GM23338 (cell line): ENCODE results near the gene CATSPERZ. TPM values are rescaled to one million over a fixed set of nuclear protein-coding genes. Genes with fewer than 3 reads are reported as not detected.

ENCODE experiments used
- ATAC-seq: fragments of 200-7000 bp; cut with Tn5 transposase; 3 replicates; pipeline ENCODE4 v1.9.1; 2020
- DNase-seq: peaks from one replicate; pipeline ENCODE4 v3.0.0-alpha.2; 2015; ENCODE audit warnings: low spot score
- H2AFZ ChIP-seq: fragments of 200-600 bp; sonication (generic); 2 replicates; pipeline ENCODE4 v1.8.0; 2016; ENCODE audit warnings: antibody characterized with exemption, mild to moderate bottlenecking, moderate library complexity
- H3F3A ChIP-seq: fragments of 200-600 bp; sonication (generic); replicated peaks from 2 replicates; pipeline ENCODE4 v1.8.0; 2017; ENCODE audit warnings: antibody characterized with exemption, mixed run types, low read depth
- H3K27ac ChIP-seq: fragments of 200-600 bp; sonication (generic); 2 replicates; pipeline ENCODE4 v1.6.1; 2016; ENCODE audit warnings: low read depth
- H3K27me3 ChIP-seq: fragments of 200-600 bp; sonication (generic); 2 replicates; pipeline ENCODE4 v1.8.0; 2016; ENCODE audit warnings: mild to moderate bottlenecking, mixed run types, moderate library complexity; ENCODE audit not compliant: insufficient read depth
- H3K36me3 ChIP-seq: fragments of 200-600 bp; sonication (generic); 2 replicates; pipeline ENCODE4 v1.8.0; 2016; ENCODE audit warnings: mild to moderate bottlenecking; ENCODE audit not compliant: insufficient read depth
- H3K4me1 ChIP-seq: fragments of 200-600 bp; sonication (generic); 2 replicates; pipeline ENCODE4 v1.8.0; 2016; ENCODE audit warnings: mild to moderate bottlenecking, moderate library complexity; ENCODE audit not compliant: insufficient read depth
- H3K4me2 ChIP-seq: fragments of 200-600 bp; sonication (generic); 2 replicates; pipeline ENCODE4 v1.7.1; 2017; ENCODE audit warnings: mixed run types
- H3K4me3 ChIP-seq: fragments of 200-600 bp; sonication (generic); 2 replicates; pipeline ENCODE4 v1.6.1; 2016; ENCODE audit warnings: mixed run types
- H3K79me2 ChIP-seq: fragments of 200-600 bp; sonication (generic); replicated peaks from 2 replicates; pipeline ENCODE4 v1.8.0; 2017; ENCODE audit warnings: mild to moderate bottlenecking; ENCODE audit not compliant: insufficient read depth
- H3K9me2 ChIP-seq: fragments of 200-600 bp; sonication (generic); 2 replicates; pipeline ENCODE4 v1.8.0; 2017; ENCODE audit not compliant: insufficient read depth
- H4K20me1 ChIP-seq: fragments of 200-600 bp; sonication (generic); replicated peaks from 2 replicates; pipeline ENCODE4 v1.8.0; 2017; ENCODE audit warnings: mild to moderate bottlenecking; ENCODE audit not compliant: insufficient read depth
- H3K27ac Mint-ChIP-seq: 2 replicates; pipeline ENCODE4 v1.8.0; 2020; ENCODE audit warnings: inconsistent platforms, mild to moderate bottlenecking, moderate library complexity, mixed read lengths
- H3K27me3 Mint-ChIP-seq: 3 replicates; pipeline ENCODE4 v1.8.0; 2022; ENCODE audit warnings: low read depth, mild to moderate bottlenecking, moderate library complexity, mixed read lengths, inconsistent platforms; ENCODE audit not compliant: insufficient read depth, poor library complexity
- H3K36me3 Mint-ChIP-seq: 3 replicates; pipeline ENCODE4 v1.8.0; 2021; ENCODE audit warnings: low read depth, mild to moderate bottlenecking, inconsistent platforms, moderate library complexity, mixed read lengths
- H3K4me1 Mint-ChIP-seq: 3 replicates; pipeline ENCODE4 v1.8.0; 2020; ENCODE audit warnings: mild to moderate bottlenecking, inconsistent platforms, mixed read lengths
- H3K4me3 Mint-ChIP-seq: 3 replicates; pipeline ENCODE4 v1.8.0; 2021; ENCODE audit warnings: moderate library complexity, mild to moderate bottlenecking, inconsistent platforms, mixed read lengths
- H3K9me3 Mint-ChIP-seq: 3 replicates; pipeline ENCODE4 v1.8.0; 2020; ENCODE audit warnings: moderate library complexity, mild to moderate bottlenecking, inconsistent platforms, mixed read lengths
- CREB1 ChIP-seq: fragments of 250-450 bp; sonication (Bioruptor Pico); IDR thresholded peaks from 2 replicates; pipeline ENCODE4 v1.5.0; 2020; ENCODE audit warnings: low read depth, mild to moderate bottlenecking, moderate library complexity
- EZH2 ChIP-seq: fragments of 200-600 bp; sonication (generic); IDR thresholded peaks from one replicate; pipeline ENCODE4 v1.8.0; 2017; ENCODE audit warnings: antibody characterized with exemption, mild to moderate bottlenecking, low read depth; ENCODE audit not compliant: unreplicated experiment
- JUNB ChIP-seq: IDR thresholded peaks from one replicate; pipeline ENCODE4 v1.6.1; 2016; ENCODE audit warnings: antibody characterized with exemption; ENCODE audit not compliant: unreplicated experiment
- NANOG ChIP-seq: IDR thresholded peaks from 2 replicates; pipeline ENCODE4 v1.6.1; 2016; ENCODE audit warnings: antibody characterized with exemption, borderline replicate concordance
- POLR2AphosphoS5 ChIP-seq: IDR thresholded peaks from 2 replicates; pipeline ENCODE4 v1.6.1; 2016; ENCODE audit warnings: antibody characterized with exemption, low read depth
- STAT1 ChIP-seq: IDR thresholded peaks from one replicate; pipeline ENCODE4 v1.6.1; 2016; ENCODE audit warnings: antibody characterized with exemption; ENCODE audit not compliant: unreplicated experiment
- ZNF114 ChIP-seq: fragments of 250-450 bp; sonication (Bioruptor Pico); IDR thresholded peaks from 2 replicates; pipeline ENCODE4 v1.5.0; 2020; ENCODE audit warnings: mild to moderate bottlenecking, moderate library complexity
- polyA plus RNA-seq: library from polyadenylated mRNA; unstranded; fragments of >200 nt; fragmentation: Nextera tagmentation; extraction: Ambion mirVana; gene quantifications from 2 replicates; pipeline ENCODE4 v1.2.1, GENCODE V29; 2016
- total RNA-seq: library from RNA; depleted of rRNA; stranded (reverse); fragments of >200 nt; shearing (Covaris generic); gene quantifications from 2 replicates; pipeline ENCODE4 v1.2.3, GENCODE V29; 2014
- TF ChIP-seq, protein P1 (sequence below): fragments of 250-450 bp; sonication (Bioruptor Pico); IDR thresholded peaks from 2 replicates; pipeline ENCODE4 v1.5.0; 2020; ENCODE audit warnings: mild to moderate bottlenecking, moderate library complexity
- TF ChIP-seq, protein P2 (sequence below): IDR thresholded peaks from one replicate; pipeline ENCODE4 v1.6.1; 2018; ENCODE audit warnings: antibody characterized with exemption; ENCODE audit not compliant: unreplicated experiment
- TF ChIP-seq, protein P3 (sequence below): IDR thresholded peaks from 2 replicates; pipeline ENCODE4 v1.6.1; 2016; ENCODE audit warnings: antibody characterized with exemption
- TF ChIP-seq, protein P4 (sequence below), 2 experiments: fragments of 200-600 bp in 1 of 2; sonication (generic) in 1 of 2; conservative IDR thresholded peaks; 2 replicates each; pipeline versions ENCODE4 v1.5.1 to v1.6.1; 2016 to 2017; ENCODE audit warnings: antibody characterized with exemption in 2 of 2, low read depth in 2 of 2, mild to moderate bottlenecking in 2 of 2, moderate library complexity in 1 of 2

The CATSPERZ gene
- total and polyA plus RNA-seq, 2 experiments from 2014 or later: 0.99 TPM; not detected in 1

DNA sequence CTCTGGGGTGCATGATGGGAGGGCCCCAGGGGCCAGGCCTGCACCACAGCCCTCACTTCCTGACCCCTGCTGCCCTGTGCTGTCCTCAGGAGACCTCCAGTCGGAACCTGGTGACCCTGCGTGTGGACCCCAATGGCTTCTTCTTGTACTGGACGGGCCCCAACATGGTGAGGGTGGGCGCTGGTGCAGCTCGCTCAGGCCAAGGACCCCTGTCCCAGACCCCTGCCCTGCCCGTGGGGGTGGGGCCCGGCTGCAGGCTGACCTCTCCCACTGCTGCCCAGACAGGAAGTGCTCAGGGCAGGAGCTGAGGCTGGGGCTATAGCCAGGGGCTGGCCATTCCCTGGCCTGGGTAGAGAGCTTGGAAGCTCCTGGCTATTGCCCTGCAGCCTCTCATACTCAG, 45.8 kb upstream of the CATSPERZ start (continued):
- TF ChIP-seq, protein P1, sequence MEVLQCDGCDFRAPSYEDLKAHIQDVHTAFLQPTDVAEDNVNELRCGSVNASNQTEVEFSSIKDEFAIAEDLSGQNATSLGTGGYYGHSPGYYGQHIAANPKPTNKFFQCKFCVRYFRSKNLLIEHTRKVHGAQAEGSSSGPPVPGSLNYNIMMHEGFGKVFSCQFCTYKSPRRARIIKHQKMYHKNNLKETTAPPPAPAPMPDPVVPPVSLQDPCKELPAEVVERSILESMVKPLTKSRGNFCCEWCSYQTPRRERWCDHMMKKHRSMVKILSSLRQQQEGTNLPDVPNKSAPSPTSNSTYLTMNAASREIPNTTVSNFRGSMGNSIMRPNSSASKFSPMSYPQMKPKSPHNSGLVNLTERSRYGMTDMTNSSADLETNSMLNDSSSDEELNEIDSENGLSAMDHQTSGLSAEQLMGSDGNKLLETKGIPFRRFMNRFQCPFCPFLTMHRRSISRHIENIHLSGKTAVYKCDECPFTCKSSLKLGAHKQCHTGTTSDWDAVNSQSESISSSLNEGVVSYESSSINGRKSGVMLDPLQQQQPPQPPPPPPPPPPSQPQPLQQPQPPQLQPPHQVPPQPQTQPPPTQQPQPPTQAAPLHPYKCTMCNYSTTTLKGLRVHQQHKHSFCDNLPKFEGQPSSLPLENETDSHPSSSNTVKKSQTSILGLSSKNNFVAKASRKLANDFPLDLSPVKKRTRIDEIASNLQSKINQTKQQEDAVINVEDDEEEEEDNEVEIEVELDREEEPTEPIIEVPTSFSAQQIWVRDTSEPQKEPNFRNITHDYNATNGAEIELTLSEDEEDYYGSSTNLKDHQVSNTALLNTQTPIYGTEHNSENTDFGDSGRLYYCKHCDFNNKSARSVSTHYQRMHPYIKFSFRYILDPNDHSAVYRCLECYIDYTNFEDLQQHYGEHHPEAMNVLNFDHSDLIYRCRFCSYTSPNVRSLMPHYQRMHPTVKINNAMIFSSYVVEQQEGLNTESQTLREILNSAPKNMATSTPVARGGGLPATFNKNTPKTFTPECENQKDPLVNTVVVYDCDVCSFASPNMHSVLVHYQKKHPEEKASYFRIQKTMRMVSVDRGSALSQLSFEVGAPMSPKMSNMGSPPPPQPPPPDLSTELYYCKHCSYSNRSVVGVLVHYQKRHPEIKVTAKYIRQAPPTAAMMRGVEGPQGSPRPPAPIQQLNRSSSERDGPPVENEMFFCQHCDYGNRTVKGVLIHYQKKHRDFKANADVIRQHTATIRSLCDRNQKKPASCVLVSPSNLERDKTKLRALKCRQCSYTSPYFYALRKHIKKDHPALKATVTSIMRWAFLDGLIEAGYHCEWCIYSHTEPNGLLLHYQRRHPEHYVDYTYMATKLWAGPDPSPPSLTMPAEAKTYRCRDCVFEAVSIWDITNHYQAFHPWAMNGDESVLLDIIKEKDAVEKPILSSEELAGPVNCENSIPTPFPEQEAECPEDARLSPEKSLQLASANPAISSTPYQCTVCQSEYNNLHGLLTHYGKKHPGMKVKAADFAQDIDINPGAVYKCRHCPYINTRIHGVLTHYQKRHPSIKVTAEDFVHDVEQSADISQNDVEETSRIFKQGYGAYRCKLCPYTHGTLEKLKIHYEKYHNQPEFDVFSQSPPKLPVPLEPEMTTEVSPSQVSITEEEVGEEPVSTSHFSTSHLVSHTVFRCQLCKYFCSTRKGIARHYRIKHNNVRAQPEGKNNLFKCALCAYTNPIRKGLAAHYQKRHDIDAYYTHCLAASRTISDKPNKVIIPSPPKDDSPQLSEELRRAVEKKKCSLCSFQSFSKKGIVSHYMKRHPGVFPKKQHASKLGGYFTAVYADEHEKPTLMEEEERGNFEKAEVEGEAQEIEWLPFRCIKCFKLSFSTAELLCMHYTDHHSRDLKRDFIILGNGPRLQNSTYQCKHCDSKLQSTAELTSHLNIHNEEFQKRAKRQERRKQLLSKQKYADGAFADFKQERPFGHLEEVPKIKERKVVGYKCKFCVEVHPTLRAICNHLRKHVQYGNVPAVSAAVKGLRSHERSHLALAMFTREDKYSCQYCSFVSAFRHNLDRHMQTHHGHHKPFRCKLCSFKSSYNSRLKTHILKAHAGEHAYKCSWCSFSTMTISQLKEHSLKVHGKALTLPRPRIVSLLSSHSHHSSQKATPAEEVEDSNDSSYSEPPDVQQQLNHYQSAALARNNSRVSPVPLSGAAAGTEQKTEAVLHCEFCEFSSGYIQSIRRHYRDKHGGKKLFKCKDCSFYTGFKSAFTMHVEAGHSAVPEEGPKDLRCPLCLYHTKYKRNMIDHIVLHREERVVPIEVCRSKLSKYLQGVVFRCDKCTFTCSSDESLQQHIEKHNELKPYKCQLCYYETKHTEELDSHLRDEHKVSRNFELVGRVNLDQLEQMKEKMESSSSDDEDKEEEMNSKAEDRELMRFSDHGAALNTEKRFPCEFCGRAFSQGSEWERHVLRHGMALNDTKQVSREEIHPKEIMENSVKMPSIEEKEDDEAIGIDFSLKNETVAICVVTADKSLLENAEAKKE (CRISPR knock-in tag): no peak
- TF ChIP-seq ZNF114 (CRISPR knock-in tag): no peak
- TF ChIP-seq NANOG: no peak

DNA sequence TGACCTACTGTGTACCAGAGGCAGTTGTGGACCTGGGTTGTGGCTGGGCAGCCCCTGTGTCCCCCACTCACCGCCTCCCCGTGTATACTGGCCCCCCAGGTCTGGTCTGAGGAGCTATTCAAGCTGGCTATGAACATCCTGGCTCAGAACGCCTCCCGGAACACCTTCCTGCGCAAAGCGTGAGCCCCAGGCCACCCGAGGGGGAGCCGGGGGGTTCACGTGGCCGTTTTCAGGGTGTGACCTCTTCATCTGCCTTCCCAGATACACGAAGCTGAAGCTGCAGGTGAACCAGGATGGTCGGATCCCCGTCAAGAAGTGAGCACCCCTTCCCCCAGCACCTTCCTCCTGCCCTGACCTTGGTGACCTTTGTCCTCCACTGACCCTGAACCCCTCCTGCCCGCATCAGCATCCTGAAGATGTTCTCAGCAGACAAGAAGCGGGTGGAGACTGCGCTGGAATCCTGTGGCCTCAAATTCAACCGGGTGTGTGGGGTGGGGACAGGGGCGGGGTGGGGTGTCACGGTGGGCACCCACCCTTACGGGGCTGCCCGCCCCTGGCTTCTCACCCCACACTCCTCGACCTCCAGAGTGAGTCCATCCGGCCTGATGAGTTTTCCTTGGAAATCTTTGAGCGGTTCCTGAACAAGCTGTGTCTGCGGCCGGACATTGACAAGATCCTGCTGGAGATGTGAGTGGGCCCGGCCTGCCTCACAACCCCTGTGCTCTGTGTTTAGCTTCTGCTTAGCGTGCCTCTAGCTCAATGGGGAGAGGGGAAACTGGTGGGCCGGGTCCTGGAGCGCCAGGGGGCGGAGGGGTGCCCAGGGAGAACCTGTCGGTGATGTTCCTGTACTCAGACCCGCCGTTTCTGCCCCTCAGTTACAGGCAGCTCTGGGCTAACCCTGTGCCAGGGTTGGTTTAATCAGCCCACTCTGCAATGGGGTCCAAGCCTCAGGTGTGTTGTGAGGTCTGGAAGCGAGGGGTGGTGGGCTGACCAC, 44.7 kb upstream of the CATSPERZ start:
- Histone ChIP-seq H3K36me3 (peaks cover 11% of the 10 kb centered on the region; the same call in 1 of the 2 replicates), H3K9me2 (no peaks in the 10 kb centered on the region), H3K27ac (no peak overlapping the region), H3F3A (peaks cover 4% of the 10 kb centered on the region), H3K79me2 (peaks cover 19% of the 10 kb centered on the region), H4K20me1 (peaks cover 4% of the 10 kb centered on the region), H3K4me2 (no peak overlapping the region), H2AFZ (no peak overlapping the region), H3K27me3 (no peaks in the 10 kb centered on the region), H3K4me1 (peaks cover 4% of the 10 kb centered on the region), H3K4me3 (no peak overlapping the region)
- peaks cover 13% of the 10 kb centered on the region for H3K4me1 Mint-ChIP-seq
- H3K27me3 Mint-ChIP-seq: peaks cover 22% of the 10 kb centered on the region
- H3K9me3 Mint-ChIP-seq: no peaks in the 10 kb centered on the region
- DNase-seq (no peak), ATAC-seq (no peak)
- no peak overlapping the region for H3K27ac Mint-ChIP-seq
- H3K36me3 Mint-ChIP-seq: peaks cover 40% of the 10 kb centered on the region
- H3K4me3 Mint-ChIP-seq: peak overlapping the region; percentile 16; the same call in 1 of the 3 replicates
- TF ChIP-seq STAT1 (no peak), JUNB (no peak), ZNF114 (CRISPR knock-in tag) (no peak), CREB1 (no peak), POLR2AphosphoS5 (no peak), NANOG (no peak), EZH2 (no peak)
- TF ChIP-seq, protein P2, sequence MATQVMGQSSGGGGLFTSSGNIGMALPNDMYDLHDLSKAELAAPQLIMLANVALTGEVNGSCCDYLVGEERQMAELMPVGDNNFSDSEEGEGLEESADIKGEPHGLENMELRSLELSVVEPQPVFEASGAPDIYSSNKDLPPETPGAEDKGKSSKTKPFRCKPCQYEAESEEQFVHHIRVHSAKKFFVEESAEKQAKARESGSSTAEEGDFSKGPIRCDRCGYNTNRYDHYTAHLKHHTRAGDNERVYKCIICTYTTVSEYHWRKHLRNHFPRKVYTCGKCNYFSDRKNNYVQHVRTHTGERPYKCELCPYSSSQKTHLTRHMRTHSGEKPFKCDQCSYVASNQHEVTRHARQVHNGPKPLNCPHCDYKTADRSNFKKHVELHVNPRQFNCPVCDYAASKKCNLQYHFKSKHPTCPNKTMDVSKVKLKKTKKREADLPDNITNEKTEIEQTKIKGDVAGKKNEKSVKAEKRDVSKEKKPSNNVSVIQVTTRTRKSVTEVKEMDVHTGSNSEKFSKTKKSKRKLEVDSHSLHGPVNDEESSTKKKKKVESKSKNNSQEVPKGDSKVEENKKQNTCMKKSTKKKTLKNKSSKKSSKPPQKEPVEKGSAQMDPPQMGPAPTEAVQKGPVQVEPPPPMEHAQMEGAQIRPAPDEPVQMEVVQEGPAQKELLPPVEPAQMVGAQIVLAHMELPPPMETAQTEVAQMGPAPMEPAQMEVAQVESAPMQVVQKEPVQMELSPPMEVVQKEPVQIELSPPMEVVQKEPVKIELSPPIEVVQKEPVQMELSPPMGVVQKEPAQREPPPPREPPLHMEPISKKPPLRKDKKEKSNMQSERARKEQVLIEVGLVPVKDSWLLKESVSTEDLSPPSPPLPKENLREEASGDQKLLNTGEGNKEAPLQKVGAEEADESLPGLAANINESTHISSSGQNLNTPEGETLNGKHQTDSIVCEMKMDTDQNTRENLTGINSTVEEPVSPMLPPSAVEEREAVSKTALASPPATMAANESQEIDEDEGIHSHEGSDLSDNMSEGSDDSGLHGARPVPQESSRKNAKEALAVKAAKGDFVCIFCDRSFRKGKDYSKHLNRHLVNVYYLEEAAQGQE: no peak
- TF ChIP-seq, protein P3, sequence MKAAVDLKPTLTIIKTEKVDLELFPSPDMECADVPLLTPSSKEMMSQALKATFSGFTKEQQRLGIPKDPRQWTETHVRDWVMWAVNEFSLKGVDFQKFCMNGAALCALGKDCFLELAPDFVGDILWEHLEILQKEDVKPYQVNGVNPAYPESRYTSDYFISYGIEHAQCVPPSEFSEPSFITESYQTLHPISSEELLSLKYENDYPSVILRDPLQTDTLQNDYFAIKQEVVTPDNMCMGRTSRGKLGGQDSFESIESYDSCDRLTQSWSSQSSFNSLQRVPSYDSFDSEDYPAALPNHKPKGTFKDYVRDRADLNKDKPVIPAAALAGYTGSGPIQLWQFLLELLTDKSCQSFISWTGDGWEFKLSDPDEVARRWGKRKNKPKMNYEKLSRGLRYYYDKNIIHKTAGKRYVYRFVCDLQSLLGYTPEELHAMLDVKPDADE: no peak
- TF ChIP-seq, protein P4, sequence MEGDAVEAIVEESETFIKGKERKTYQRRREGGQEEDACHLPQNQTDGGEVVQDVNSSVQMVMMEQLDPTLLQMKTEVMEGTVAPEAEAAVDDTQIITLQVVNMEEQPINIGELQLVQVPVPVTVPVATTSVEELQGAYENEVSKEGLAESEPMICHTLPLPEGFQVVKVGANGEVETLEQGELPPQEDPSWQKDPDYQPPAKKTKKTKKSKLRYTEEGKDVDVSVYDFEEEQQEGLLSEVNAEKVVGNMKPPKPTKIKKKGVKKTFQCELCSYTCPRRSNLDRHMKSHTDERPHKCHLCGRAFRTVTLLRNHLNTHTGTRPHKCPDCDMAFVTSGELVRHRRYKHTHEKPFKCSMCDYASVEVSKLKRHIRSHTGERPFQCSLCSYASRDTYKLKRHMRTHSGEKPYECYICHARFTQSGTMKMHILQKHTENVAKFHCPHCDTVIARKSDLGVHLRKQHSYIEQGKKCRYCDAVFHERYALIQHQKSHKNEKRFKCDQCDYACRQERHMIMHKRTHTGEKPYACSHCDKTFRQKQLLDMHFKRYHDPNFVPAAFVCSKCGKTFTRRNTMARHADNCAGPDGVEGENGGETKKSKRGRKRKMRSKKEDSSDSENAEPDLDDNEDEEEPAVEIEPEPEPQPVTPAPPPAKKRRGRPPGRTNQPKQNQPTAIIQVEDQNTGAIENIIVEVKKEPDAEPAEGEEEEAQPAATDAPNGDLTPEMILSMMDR (conservative IDR thresholded peaks at IDR 0.05; ENCODE audit: low read depth in 2 of 2): no peak
